Measurements from ENCODE around the gene PPP2R2D. TPM values are rescaled to one million over a fixed set of nuclear protein-coding genes. Genes with fewer than 3 reads are reported as not detected.

PPP2R2D gene
- total RNA-seq, 1 donor from 2014 or later: 36.9 TPM

DNA sequence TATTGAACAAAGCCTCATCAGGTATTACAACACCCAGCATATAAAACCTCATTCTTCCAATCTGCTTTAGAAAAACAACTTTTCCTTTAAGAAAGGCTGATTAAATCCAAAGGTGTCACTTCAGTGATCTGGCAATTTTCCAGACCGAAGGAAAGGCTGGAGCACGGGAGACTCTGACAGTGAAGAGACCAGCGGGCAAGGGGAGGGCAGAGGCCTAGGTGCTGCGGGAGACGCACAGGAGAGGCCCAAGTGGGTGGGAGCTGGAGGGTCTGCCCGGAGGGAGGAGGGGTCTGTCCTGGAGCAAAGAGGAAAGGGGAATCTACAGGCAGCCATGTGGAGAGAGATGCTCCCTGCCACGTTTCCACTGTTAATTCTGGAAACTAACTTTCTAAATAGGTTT, 24.3 kb upstream of the PPP2R2D start:
- Mint-ChIP-seq H3K27me3 (ENCODE audit: unreplicated experiment) (peaks cover 14% of the 10 kb centered on the region), H3K27ac (ENCODE audit: unreplicated experiment) (no peak overlapping the region), H3K4me3 (ENCODE audit: unreplicated experiment) (no peak overlapping the region), H3K36me3 (ENCODE audit: low read depth, unreplicated experiment) (peaks cover 10% of the 10 kb centered on the region), H3K4me1 (ENCODE audit: unreplicated experiment) (peaks cover 2% of the 10 kb centered on the region), H3K9me3 (ENCODE audit: unreplicated experiment) (peaks cover 15% of the 10 kb centered on the region)
- TF ChIP-seq, protein P1, sequence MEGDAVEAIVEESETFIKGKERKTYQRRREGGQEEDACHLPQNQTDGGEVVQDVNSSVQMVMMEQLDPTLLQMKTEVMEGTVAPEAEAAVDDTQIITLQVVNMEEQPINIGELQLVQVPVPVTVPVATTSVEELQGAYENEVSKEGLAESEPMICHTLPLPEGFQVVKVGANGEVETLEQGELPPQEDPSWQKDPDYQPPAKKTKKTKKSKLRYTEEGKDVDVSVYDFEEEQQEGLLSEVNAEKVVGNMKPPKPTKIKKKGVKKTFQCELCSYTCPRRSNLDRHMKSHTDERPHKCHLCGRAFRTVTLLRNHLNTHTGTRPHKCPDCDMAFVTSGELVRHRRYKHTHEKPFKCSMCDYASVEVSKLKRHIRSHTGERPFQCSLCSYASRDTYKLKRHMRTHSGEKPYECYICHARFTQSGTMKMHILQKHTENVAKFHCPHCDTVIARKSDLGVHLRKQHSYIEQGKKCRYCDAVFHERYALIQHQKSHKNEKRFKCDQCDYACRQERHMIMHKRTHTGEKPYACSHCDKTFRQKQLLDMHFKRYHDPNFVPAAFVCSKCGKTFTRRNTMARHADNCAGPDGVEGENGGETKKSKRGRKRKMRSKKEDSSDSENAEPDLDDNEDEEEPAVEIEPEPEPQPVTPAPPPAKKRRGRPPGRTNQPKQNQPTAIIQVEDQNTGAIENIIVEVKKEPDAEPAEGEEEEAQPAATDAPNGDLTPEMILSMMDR (IDR thresholded peaks at IDR 0.05; ENCODE audit: unreplicated experiment): no peak
- no peak for DNase-seq (ENCODE audit: low spot score)

DNA sequence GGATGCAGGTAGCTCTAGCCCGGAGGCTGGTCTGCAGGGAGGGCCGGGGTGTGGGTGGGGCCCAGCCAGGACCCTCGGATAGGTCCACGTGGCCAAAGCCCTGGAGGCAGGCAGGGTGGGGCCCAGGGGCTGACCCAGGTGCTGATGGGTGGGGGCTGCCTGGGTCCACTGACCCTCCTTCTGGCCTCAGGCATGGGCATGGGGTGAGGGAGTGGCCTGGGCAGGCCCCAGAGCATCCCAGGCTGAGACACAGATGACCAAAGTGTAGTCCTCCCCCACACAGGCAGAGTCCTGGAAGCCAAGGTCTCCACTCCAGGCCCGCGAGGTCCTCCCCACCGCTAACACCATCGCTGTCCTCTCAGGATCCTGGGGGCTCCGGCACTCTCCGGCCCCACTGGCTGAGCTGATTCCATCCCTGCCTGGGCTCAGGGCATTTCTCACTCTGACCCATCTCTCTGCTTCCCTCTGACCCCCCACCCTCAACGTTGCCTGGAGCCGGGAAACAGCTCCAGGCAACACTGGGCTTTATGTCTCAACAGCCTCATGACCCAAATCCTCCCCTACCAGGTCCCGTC, 20.7 kb upstream of the PPP2R2D start:
- no peaks in the 10 kb centered on the region for H3K4me1 Mint-ChIP-seq (ENCODE audit: unreplicated experiment)

DNA sequence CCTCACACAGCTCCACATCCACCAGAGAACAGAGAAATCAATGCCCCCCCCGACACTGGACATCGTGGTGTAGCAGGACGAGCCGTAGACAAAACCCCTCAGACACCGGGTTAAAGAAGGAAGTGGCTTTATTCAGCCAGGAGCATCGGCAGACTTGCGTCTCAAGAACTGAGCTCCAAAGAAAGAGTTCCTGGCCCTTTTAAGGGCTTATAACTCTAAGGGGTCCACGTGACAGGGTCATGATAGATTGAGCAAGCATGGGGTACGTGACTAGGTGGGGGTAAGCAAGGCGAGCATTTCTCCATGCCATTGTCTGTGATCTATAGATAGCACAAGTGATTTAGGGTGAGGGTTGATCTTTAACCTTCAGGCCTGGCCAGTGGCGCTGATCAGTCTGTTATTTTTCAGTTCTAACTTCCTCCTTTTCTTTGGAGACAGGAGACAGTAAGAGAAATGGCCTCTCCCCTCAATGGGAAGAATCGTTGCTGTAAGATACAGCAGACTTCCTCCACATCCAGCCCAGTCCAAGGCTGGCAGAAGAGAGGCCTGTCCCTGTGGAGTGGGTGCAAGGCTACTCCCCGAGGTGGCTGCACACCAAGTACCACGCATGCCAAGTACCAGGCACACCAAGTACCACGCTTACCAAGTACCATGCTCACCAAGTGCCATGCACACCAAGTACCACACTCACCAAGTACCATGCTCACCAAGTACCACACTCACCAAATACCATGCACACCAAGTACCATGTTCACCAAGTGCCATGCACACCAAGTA, 19.5 kb upstream of the PPP2R2D start:
- peaks cover 10% of the 10 kb centered on the region for H3K27me3 Mint-ChIP-seq (ENCODE audit: unreplicated experiment)
- no peak for DNase-seq (ENCODE audit: low spot score)

More for the DNA sequence above, 20.7 kb upstream of the PPP2R2D start:
- no peak for DNase-seq (ENCODE audit: low spot score)
- Mint-ChIP-seq H3K9me3 (ENCODE audit: unreplicated experiment) (peaks cover 15% of the 10 kb centered on the region), H3K27ac (ENCODE audit: unreplicated experiment) (no peak overlapping the region), H3K27me3 (ENCODE audit: unreplicated experiment) (peaks cover 9% of the 10 kb centered on the region), H3K36me3 (ENCODE audit: low read depth, unreplicated experiment) (peaks cover 10% of the 10 kb centered on the region), H3K4me3 (ENCODE audit: unreplicated experiment) (no peak overlapping the region)
- TF ChIP-seq, protein P1 (IDR thresholded peaks at IDR 0.05; ENCODE audit: unreplicated experiment): no peak

DNA sequence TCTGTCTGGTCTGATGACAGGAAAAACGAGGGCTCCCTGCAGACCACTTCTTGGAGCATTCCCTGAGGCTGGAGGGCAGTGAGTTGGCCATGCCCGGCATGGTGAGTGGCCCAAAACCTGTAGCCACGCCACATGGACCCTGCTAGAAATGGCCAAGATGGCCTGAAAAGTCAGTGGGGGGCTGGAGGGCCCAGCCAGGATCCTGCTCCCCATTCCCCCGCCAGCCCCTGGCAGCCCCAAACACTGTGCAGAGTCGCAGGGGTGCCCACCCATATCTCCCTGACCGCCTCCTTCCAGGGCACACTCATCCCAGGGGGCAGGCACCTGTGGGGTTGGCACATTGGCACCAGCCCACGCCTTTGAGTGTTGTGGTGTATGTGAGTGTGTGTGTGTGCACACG, 18.7 kb upstream of the PPP2R2D start:
- no peak for DNase-seq (ENCODE audit: low spot score)
- H3K27me3 Mint-ChIP-seq (ENCODE audit: unreplicated experiment): peaks cover 11% of the 10 kb centered on the region
- H3K4me1 Mint-ChIP-seq (ENCODE audit: unreplicated experiment): no peaks in the 10 kb centered on the region
- H3K4me3 Mint-ChIP-seq (ENCODE audit: unreplicated experiment): no peak overlapping the region
- peaks cover 15% of the 10 kb centered on the region for H3K9me3 Mint-ChIP-seq (ENCODE audit: unreplicated experiment)
- no peak overlapping the region for H3K27ac Mint-ChIP-seq (ENCODE audit: unreplicated experiment)
- peaks cover 10% of the 10 kb centered on the region for H3K36me3 Mint-ChIP-seq (ENCODE audit: low read depth, unreplicated experiment)
- TF ChIP-seq, protein P1 (IDR thresholded peaks at IDR 0.05; ENCODE audit: unreplicated experiment): no peak

More for the DNA sequence above, 19.5 kb upstream of the PPP2R2D start:
- H3K36me3 Mint-ChIP-seq (ENCODE audit: low read depth, unreplicated experiment): peaks cover 10% of the 10 kb centered on the region
- TF ChIP-seq, protein P1 (IDR thresholded peaks at IDR 0.05; ENCODE audit: unreplicated experiment): no peak
- peak overlapping the region; percentile 21 for H3K4me3 Mint-ChIP-seq (ENCODE audit: unreplicated experiment)
- H3K27ac Mint-ChIP-seq (ENCODE audit: unreplicated experiment): no peak overlapping the region
- no peaks in the 10 kb centered on the region for H3K4me1 Mint-ChIP-seq (ENCODE audit: unreplicated experiment)
- peaks cover 15% of the 10 kb centered on the region for H3K9me3 Mint-ChIP-seq (ENCODE audit: unreplicated experiment)

All from endothelial cell (in vitro differentiated cells).